ENCODE measurements around the gene TYMP.

The TYMP gene

GRCh38 chr22:50526108-50526833 lies 3.5 kb downstream of the TYMP start:
- DNase-seq (ENCODE audit: insufficient read length, low spot score) (peak; percentile 84), FAIRE-seq (no peak)
- TF ChIP-seq POLR2AphosphoS5 (IDR thresholded peaks at IDR 0.05; ENCODE audit: low read depth, low read length) = peak; percentile 68; the same call in 1 of the 2 replicates
- TF ChIP-seq TAF1 (IDR thresholded peaks at IDR 0.05; ENCODE audit: low read depth, low read length) = no peak
- no peak for TF ChIP-seq POU2F2 (IDR thresholded peaks at IDR 0.05; ENCODE audit: low read depth, low read length)
- no peak for TF ChIP-seq PAX5 (IDR thresholded peaks at IDR 0.05; ENCODE audit: insufficient read depth, low read length, severe bottlenecking)
- peak; percentile 63 for TF ChIP-seq POLR2A (IDR thresholded peaks at IDR 0.05; ENCODE audit: low read depth, low read length)

GRCh38 chr22:50525858-50526107 lies 4.0 kb downstream of the TYMP start:
- FAIRE-seq (no peak), DNase-seq (ENCODE audit: insufficient read length, low spot score) (no peak)
- no peak for TF ChIP-seq POLR2A (IDR thresholded peaks at IDR 0.05; ENCODE audit: low read depth, low read length)
- TF ChIP-seq TAF1 (IDR thresholded peaks at IDR 0.05; ENCODE audit: low read depth, low read length) = no peak
- no peak for TF ChIP-seq POLR2AphosphoS5 (IDR thresholded peaks at IDR 0.05; ENCODE audit: low read depth, low read length)
- no peak for TF ChIP-seq POU2F2 (IDR thresholded peaks at IDR 0.05; ENCODE audit: low read depth, low read length)
- TF ChIP-seq SPI1 (IDR thresholded peaks at IDR 0.05; ENCODE audit: low read depth, low read length) = no peak
- no peak for TF ChIP-seq PAX5 (IDR thresholded peaks at IDR 0.05; ENCODE audit: insufficient read depth, low read length, severe bottlenecking)

- peak; percentile 100 for FAIRE-seq
- peak; percentile 99 for DNase-seq (ENCODE audit: insufficient read length, low spot score)
- TF ChIP-seq POU2F2 (IDR thresholded peaks at IDR 0.05; ENCODE audit: low read depth, low read length) (peak; percentile 47), POLR2A (IDR thresholded peaks at IDR 0.05; ENCODE audit: low read depth, low read length) (peak; percentile 74), TAF1 (IDR thresholded peaks at IDR 0.05; ENCODE audit: low read depth, low read length) (peak; percentile 53), PAX5 (IDR thresholded peaks at IDR 0.05; ENCODE audit: insufficient read depth, low read length, severe bottlenecking) (peak; percentile 65), SPI1 (IDR thresholded peaks at IDR 0.05; ENCODE audit: low read depth, low read length) (0 out of 2 replicates have a peak, but pooled peaks have one; percentile 11), POLR2AphosphoS5 (IDR thresholded peaks at IDR 0.05; ENCODE audit: low read depth, low read length) (peak; percentile 81)
Measured at GRCh38 chr22:50525104-50525857, 4.5 kb downstream of the TYMP start, which contains the start of gene SCO2. Gene SCO2 (minus strand): TSS chr22:50525598. CDS start chr22:50524411, 1,187 bp downstream.

GRCh38 chr22:50524676-50525103 lies 5.1 kb downstream of the TYMP start:
- DNase-seq (ENCODE audit: insufficient read length, low spot score) = no peak
- peak; percentile 84 for FAIRE-seq
- TF ChIP-seq POLR2A (IDR thresholded peaks at IDR 0.05; ENCODE audit: low read depth, low read length) (no peak), POLR2AphosphoS5 (IDR thresholded peaks at IDR 0.05; ENCODE audit: low read depth, low read length) (peak; percentile 16; the same call in 1 of the 2 replicates), PAX5 (IDR thresholded peaks at IDR 0.05; ENCODE audit: insufficient read depth, low read length, severe bottlenecking) (no peak), POU2F2 (IDR thresholded peaks at IDR 0.05; ENCODE audit: low read depth, low read length) (no peak), TAF1 (IDR thresholded peaks at IDR 0.05; ENCODE audit: low read depth, low read length) (no peak)

- no peak for FAIRE-seq
- TF ChIP-seq POLR2A (IDR thresholded peaks at IDR 0.05; ENCODE audit: low read depth, low read length) (peak; percentile 2; the same call in 1 of the 2 replicates), POU2F2 (IDR thresholded peaks at IDR 0.05; ENCODE audit: low read depth, low read length) (0 out of 2 replicates have a peak, but pooled peaks have one; percentile 4), POLR2AphosphoS5 (IDR thresholded peaks at IDR 0.05; ENCODE audit: low read depth, low read length) (no peak; the same call in 1 of the 2 replicates), TAF1 (IDR thresholded peaks at IDR 0.05; ENCODE audit: low read depth, low read length) (no peak)
- DNase-seq (ENCODE audit: insufficient read length, low spot score) = no peak
Measured at GRCh38 chr22:50523806-50524675, 5.8 kb downstream of the TYMP start.

GRCh38 chr22:50523458-50523805 lies 6.4 kb downstream of the TYMP start:
- TF ChIP-seq POLR2A (IDR thresholded peaks at IDR 0.05; ENCODE audit: low read depth, low read length) (0 out of 2 replicates have a peak, but pooled peaks have one; percentile 10), PAX5 (IDR thresholded peaks at IDR 0.05; ENCODE audit: insufficient read depth, low read length, severe bottlenecking) (no peak)
- DNase-seq (ENCODE audit: insufficient read length, low spot score) (no peak), FAIRE-seq (no peak)

GRCh38 chr22:50522806-50523438 lies 6.9 kb downstream of the TYMP start:
- DNase-seq (ENCODE audit: insufficient read length, low spot score) (no peak), FAIRE-seq (no peak)
- TF ChIP-seq POLR2A (IDR thresholded peaks at IDR 0.05; ENCODE audit: low read depth, low read length) = no peak
- TF ChIP-seq SPI1 (IDR thresholded peaks at IDR 0.05; ENCODE audit: low read depth, low read length) = no peak
- TF ChIP-seq PAX5 (IDR thresholded peaks at IDR 0.05; ENCODE audit: insufficient read depth, low read length, severe bottlenecking) = no peak
- TF ChIP-seq POLR2AphosphoS5 (IDR thresholded peaks at IDR 0.05; ENCODE audit: low read depth, low read length) = peak; percentile 43; the same call in 1 of the 2 replicates
- TF ChIP-seq TAF1 (IDR thresholded peaks at IDR 0.05; ENCODE audit: low read depth, low read length) = no peak
- no peak for TF ChIP-seq POU2F2 (IDR thresholded peaks at IDR 0.05; ENCODE audit: low read depth, low read length)

GRCh38 chr22:50522208-50522805 lies 7.5 kb downstream of the TYMP start:
- FAIRE-seq (no peak), DNase-seq (ENCODE audit: insufficient read length, low spot score) (no peak)
- TF ChIP-seq POLR2AphosphoS5 (IDR thresholded peaks at IDR 0.05; ENCODE audit: low read depth, low read length) = no peak; the same call in 1 of the 2 replicates
- TF ChIP-seq SPI1 (IDR thresholded peaks at IDR 0.05; ENCODE audit: low read depth, low read length) = no peak
- no peak for TF ChIP-seq PAX5 (IDR thresholded peaks at IDR 0.05; ENCODE audit: insufficient read depth, low read length, severe bottlenecking)
- no peak for TF ChIP-seq TAF1 (IDR thresholded peaks at IDR 0.05; ENCODE audit: low read depth, low read length)
- TF ChIP-seq POU2F2 (IDR thresholded peaks at IDR 0.05; ENCODE audit: low read depth, low read length) = no peak
